Liver (tissue), 9 donors: ENCODE data around the gene KPNA4. TPM values are rescaled to one million over a fixed set of nuclear protein-coding genes. Genes with fewer than 3 reads are reported as not detected.
"Not testable (repeated sequence)": the region's sequence is repeated elsewhere in the genome, so short reads cannot be mapped to it uniquely, and the experiment has no call there.

ENCODE experiments used
- DNase-seq: peaks from one replicate; pipeline ENCODE4 v3.0.0-alpha.2; 2017; ENCODE audit warnings: low spot score
- H3K27ac ChIP-seq, 2 donors: one replicate each; pipeline ENCODE4 v1.7.0; 2013; ENCODE audit warnings: inconsistent platforms in 2 of 2, low read length in 2 of 2, control low read depth in 1 of 2, low read depth in 1 of 2, mild to moderate bottlenecking in 1 of 2
- H3K27me3 ChIP-seq, 4 donors: one replicate each; pipeline versions ENCODE4 v1.6.1 to v1.7.0; 2013; ENCODE audit warnings: low read length in 3 of 4, inconsistent platforms in 1 of 4, mild to moderate bottlenecking in 1 of 4, moderate library complexity in 1 of 4; ENCODE audit not compliant: control insufficient read depth in 4 of 4, insufficient read depth in 4 of 4
- H3K36me3 ChIP-seq, 4 donors: one replicate each; pipeline versions ENCODE4 v1.6.1 to v1.7.0; 2013; ENCODE audit warnings: low read length in 3 of 4, mild to moderate bottlenecking in 3 of 4, low read depth in 1 of 4, moderate library complexity in 1 of 4; ENCODE audit not compliant: control insufficient read depth in 4 of 4, insufficient read depth in 3 of 4
- H3K4me1 ChIP-seq, 4 donors: one replicate each; pipeline versions ENCODE4 v1.6.1 to v1.7.0; 2013; ENCODE audit warnings: low read length in 3 of 4, mild to moderate bottlenecking in 3 of 4, moderate library complexity in 1 of 4; ENCODE audit not compliant: control insufficient read depth in 4 of 4, insufficient read depth in 4 of 4
- H3K4me3 ChIP-seq, 3 donors: one replicate each; pipeline versions ENCODE4 v1.6.1 to v1.7.0; 2013; ENCODE audit warnings: low read length in 3 of 3, control low read depth in 1 of 3, low read depth in 1 of 3, mild to moderate bottlenecking in 1 of 3
- H3K9ac ChIP-seq, 2 donors: one replicate each; pipeline ENCODE4 v1.7.0; 2013; ENCODE audit warnings: low read length in 2 of 2, mild to moderate bottlenecking in 2 of 2, moderate library complexity in 2 of 2, control low read depth in 1 of 2, low read depth in 1 of 2
- H3K9me3 ChIP-seq, 4 donors: one replicate each; pipeline versions ENCODE4 v1.6.1 to v1.7.0; 2013; ENCODE audit warnings: low read length in 3 of 4; ENCODE audit not compliant: control insufficient read depth in 4 of 4
- EGR1 ChIP-seq, 2 donors: IDR thresholded peaks; 2 replicates each; pipeline ENCODE4 v1.6.1; 2016 to 2018; ENCODE audit warnings: antibody characterized with exemption in 2 of 2, low read depth in 2 of 2
- FOXA1 ChIP-seq: IDR thresholded peaks from 2 replicates; pipeline ENCODE4 v1.6.1; 2016; ENCODE audit warnings: antibody characterized with exemption
- GABPA ChIP-seq, 2 donors: IDR thresholded peaks in 1 of 2; conservative IDR thresholded peaks in 1 of 2; 2 replicates each; pipeline ENCODE4 v1.6.1; 2016; ENCODE audit warnings: antibody characterized with exemption in 2 of 2, mild to moderate bottlenecking in 1 of 2, moderate library complexity in 1 of 2
- HNF4A ChIP-seq, 2 donors: conservative IDR thresholded peaks; 2 replicates each; pipeline ENCODE4 v1.6.1; 2016; ENCODE audit warnings: antibody characterized with exemption in 2 of 2, mild to moderate bottlenecking in 2 of 2
- HNF4G ChIP-seq: IDR thresholded peaks from 2 replicates; pipeline ENCODE4 v1.6.1; 2016; ENCODE audit warnings: antibody characterized with exemption
- JUND ChIP-seq, 2 donors: IDR thresholded peaks; 2 replicates each; pipeline ENCODE4 v1.6.1; 2016; ENCODE audit warnings: antibody characterized with exemption in 2 of 2
- NR2F2 ChIP-seq: IDR thresholded peaks from 2 replicates; pipeline ENCODE4 v1.6.1; 2016; ENCODE audit warnings: antibody characterized with exemption
- RAD21 ChIP-seq, 2 donors: IDR thresholded peaks; 2 replicates each; pipeline ENCODE4 v1.6.1; 2016; ENCODE audit warnings: antibody characterized with exemption in 2 of 2, mild to moderate bottlenecking in 2 of 2
- REST ChIP-seq: IDR thresholded peaks from 2 replicates; pipeline ENCODE4 v1.6.1; 2016; ENCODE audit warnings: antibody characterized with exemption, mild to moderate bottlenecking
- RXRA ChIP-seq, 2 donors: IDR thresholded peaks; 2 replicates each; pipeline ENCODE4 v1.6.1; 2017 to 2018; ENCODE audit warnings: antibody characterized with exemption in 2 of 2, mild to moderate bottlenecking in 1 of 2
- SP1 ChIP-seq: IDR thresholded peaks from 2 replicates; pipeline ENCODE4 v1.6.1; 2018; ENCODE audit warnings: antibody characterized with exemption, mild to moderate bottlenecking
- TAF1 ChIP-seq: conservative IDR thresholded peaks from 2 replicates; pipeline ENCODE4 v1.6.1; 2016; ENCODE audit warnings: antibody characterized with exemption, mild to moderate bottlenecking
- YY1 ChIP-seq: IDR thresholded peaks from 2 replicates; pipeline ENCODE4 v1.6.1; 2016; ENCODE audit warnings: antibody characterized with exemption, mild to moderate bottlenecking
- ZBTB33 ChIP-seq: IDR thresholded peaks from 2 replicates; pipeline ENCODE4 v1.6.1; 2016; ENCODE audit warnings: antibody characterized with exemption
- WGBS: extraction: QIAGEN DNeasy Blood & Tissue Kit; methylation state at CpG from one replicate; pipeline ENCODE4 v1.1.7; 2013; 5-methylcytosine and 5-hydroxymethylcytosine counted together
- polyA plus RNA-seq, 2 donors: library from polyadenylated mRNA; stranded (reverse) in 1 of 2; unstranded in 1 of 2; fragments of 200-250 nt in 1 of 2; fragments of >200 nt in 1 of 2; fragmentation: Nextera tagmentation in 1 of 2; extraction: Ambion mirVana in 1 of 2; gene quantifications; one replicate each; pipeline versions ENCODE4 v1.2.1 to v1.2.3, GENCODE V29; 2013 to 2015
- total RNA-seq, 2 donors: library from RNA; depleted of rRNA; stranded (reverse); fragments of >200 nt; gene quantifications; one replicate each; pipeline ENCODE4 v1.2.3, GENCODE V29; 2014
- TF ChIP-seq, protein P1 (sequence below): IDR thresholded peaks from 2 replicates; pipeline ENCODE4 v1.6.1; 2016; ENCODE audit warnings: antibody characterized with exemption
- TF ChIP-seq, protein P2 (sequence below): IDR thresholded peaks from 2 replicates; pipeline ENCODE4 v1.6.1; 2016; ENCODE audit warnings: antibody characterized with exemption
- TF ChIP-seq, protein P3 (sequence below): fragments of 150-350 bp; IDR thresholded peaks from 2 replicates; pipeline ENCODE4 v1.5.1; 2017; ENCODE audit warnings: improper control_type of control experiment, low read depth, low read length; ENCODE audit not compliant: missing input control
- donor health status: healthy.
- donor health status: healthy.
- donor health status: healthy.
- donor health status: healthy.
- donor health status: healthy.

Gene KPNA4
- total and polyA plus RNA-seq, 4 donors: 6.1 to 14.1 (median 10.3) TPM

- no peaks in the 10 kb centered on the region for H3K4me1 ChIP-seq
- H3K36me3 ChIP-seq: no peaks in the 10 kb centered on the region
- H3K9ac ChIP-seq: no peak overlapping the region
- DNase-seq: no peak
- H3K27ac ChIP-seq: no peak overlapping the region
- H3K27me3 ChIP-seq: no peaks in the 10 kb centered on the region
- no peak for TF ChIP-seq GABPA (IDR thresholded peaks at IDR 0.05 in 1 of 2, conservative IDR thresholded peaks at IDR 0.05 in 1 of 2)
- H3K9me3 ChIP-seq: no peaks in the 10 kb centered on the region
- H3K4me3 ChIP-seq: no peak overlapping the region
- WGBS: 98% methylated on average over 3 of the region's 3 CpGs
Measured at GRCh38 chr3:160455846-160456245, 109.5 kb downstream of the KPNA4 start.

DNA sequence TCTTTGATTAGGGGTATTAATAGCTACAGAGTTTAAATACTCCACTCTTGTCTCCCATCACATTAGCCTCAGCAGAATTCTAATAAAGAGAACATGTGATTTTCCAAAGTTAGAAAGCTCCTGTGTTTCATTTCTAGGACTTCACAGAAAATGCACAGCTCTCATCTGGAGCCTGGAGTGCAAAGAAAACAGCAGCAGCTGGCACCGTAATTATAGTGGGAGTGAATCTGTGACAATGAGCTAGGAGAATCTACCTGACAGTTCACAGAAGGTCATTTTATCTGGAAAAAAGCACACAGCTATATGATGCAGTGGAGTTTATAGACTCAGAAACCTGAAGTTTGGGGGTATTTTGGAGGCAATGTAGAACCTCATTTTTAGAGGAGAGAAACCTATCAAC, 110.4 kb downstream of the KPNA4 start:
- Histone ChIP-seq H3K27me3 (no peaks in the 10 kb centered on the region), H3K9ac (no peak overlapping the region), H3K9me3 (peaks cover 0 to under 1% (median 0%) of the 10 kb centered on the region in 4 donors), H3K36me3 (no peaks in the 10 kb centered on the region), H3K4me1 (peaks cover 0 to 3% (median under 1%) of the 10 kb centered on the region in 4 donors), H3K27ac (no peak overlapping the region), H3K4me3 (no peak overlapping the region)
- 78% methylated on average over 1 of the region's 1 CpG for WGBS
- TF ChIP-seq, protein P1, sequence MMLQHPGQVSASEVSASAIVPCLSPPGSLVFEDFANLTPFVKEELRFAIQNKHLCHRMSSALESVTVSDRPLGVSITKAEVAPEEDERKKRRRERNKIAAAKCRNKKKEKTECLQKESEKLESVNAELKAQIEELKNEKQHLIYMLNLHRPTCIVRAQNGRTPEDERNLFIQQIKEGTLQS: no peak
- TF ChIP-seq, protein P2, sequence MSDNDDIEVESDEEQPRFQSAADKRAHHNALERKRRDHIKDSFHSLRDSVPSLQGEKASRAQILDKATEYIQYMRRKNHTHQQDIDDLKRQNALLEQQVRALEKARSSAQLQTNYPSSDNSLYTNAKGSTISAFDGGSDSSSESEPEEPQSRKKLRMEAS: no peak
- TF ChIP-seq JUND (IDR thresholded peaks at IDR 0.05) (no peak), RAD21 (IDR thresholded peaks at IDR 0.05) (no peak), EGR1 (IDR thresholded peaks at IDR 0.05; ENCODE audit: low read depth in 2 of 2) (no peak), NR2F2 (no peak), SP1 (no peak), ZBTB33 (no peak), HNF4A (conservative IDR thresholded peaks at IDR 0.05) (no peak), FOXA1 (no peak), YY1 (no peak), HNF4G (no peak), GABPA (IDR thresholded peaks at IDR 0.05 in 1 of 2, conservative IDR thresholded peaks at IDR 0.05 in 1 of 2) (no peak), REST (no peak), RXRA (IDR thresholded peaks at IDR 0.05) (no peak), TAF1 (no peak)
- TF ChIP-seq, protein P3, sequence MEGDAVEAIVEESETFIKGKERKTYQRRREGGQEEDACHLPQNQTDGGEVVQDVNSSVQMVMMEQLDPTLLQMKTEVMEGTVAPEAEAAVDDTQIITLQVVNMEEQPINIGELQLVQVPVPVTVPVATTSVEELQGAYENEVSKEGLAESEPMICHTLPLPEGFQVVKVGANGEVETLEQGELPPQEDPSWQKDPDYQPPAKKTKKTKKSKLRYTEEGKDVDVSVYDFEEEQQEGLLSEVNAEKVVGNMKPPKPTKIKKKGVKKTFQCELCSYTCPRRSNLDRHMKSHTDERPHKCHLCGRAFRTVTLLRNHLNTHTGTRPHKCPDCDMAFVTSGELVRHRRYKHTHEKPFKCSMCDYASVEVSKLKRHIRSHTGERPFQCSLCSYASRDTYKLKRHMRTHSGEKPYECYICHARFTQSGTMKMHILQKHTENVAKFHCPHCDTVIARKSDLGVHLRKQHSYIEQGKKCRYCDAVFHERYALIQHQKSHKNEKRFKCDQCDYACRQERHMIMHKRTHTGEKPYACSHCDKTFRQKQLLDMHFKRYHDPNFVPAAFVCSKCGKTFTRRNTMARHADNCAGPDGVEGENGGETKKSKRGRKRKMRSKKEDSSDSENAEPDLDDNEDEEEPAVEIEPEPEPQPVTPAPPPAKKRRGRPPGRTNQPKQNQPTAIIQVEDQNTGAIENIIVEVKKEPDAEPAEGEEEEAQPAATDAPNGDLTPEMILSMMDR: no peak
- DNase-seq: no peak

DNA sequence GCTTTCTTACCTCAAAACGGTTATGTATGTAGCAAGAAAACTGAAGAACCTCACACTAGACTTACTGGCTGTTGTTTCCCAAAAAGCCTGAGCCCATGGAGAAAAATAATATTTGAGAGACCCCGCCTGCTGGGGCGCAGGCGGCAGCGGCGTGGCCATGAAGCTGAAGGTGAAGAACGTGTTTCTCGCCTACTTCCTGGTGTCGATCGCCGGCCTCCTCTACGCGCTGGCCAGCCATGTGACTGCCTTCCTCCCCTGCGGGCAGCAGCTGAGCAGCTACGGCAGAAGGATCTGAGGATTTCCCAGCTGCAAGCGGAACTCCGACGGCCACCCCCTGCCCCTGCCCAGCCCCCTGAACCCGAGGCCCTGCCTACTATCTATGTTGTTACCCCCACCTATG, 113.1 kb downstream of the KPNA4 start:
- DNase-seq, H3K36me3 ChIP-seq, H3K9ac ChIP-seq, H3K27me3 ChIP-seq, H3K4me1 ChIP-seq, H3K9me3 ChIP-seq, H3K27ac ChIP-seq, H3K4me3 ChIP-seq: not testable (repeated sequence)
- WGBS: 98% methylated on average over 19 of the region's 19 CpGs
